Endothelial cell of umbilical vein (primary cell): ENCODE results near the gene UBE2C. TPM values are rescaled to one million over a fixed set of nuclear protein-coding genes. Genes with fewer than 3 reads are reported as not detected.

Experiments
- BruUV-seq: library from RNA; stranded (reverse); fragments of 400-500 nt; replicated peaks from 2 replicates; lab custom pipeline; 2021; lab: Mats Ljungman, UMichigan
- CTCF ChIA-PET: fragments of 300-600, 350-600 bp; sonication (Branson Sonifier 250); formaldehyde crosslinking; loops from one replicate; lab custom pipeline; 2021; ENCODE audit warnings: antibody characterized with exemption, inconsistent platforms; lab: Charles Lee
- POLR2A ChIA-PET: fragments of 300-600, 350-600 bp; sonication (Branson Sonifier 250); formaldehyde crosslinking; loops from one replicate; lab custom pipeline; 2021; ENCODE audit warnings: antibody characterized with exemption, inconsistent platforms; lab: Charles Lee
- DNase-seq: peaks from one replicate; pipeline ENCODE4 v3.0.0-alpha.2; 2011; ENCODE audit warnings: low read depth, low spot score
- FAIRE-seq: peaks from 2 replicates; lab custom pipeline; 2011; peaks lifted over from hg19 to GRCh38; lab: Jason Lieb, UNC
- H2AFZ ChIP-seq: 2 replicates; pipeline ENCODE4 v1.6.0; 2012; ENCODE audit warnings: low read depth, low read length, control low read depth, inconsistent platforms
- H3K27ac ChIP-seq: 2 replicates; pipeline ENCODE4 v1.5.1; 2011; ENCODE audit warnings: low read depth, mild to moderate bottlenecking, control low read depth, low read length, moderate library complexity; ENCODE audit not compliant: insufficient read depth
- H3K27me3 ChIP-seq, 2 experiments: 2 replicates each; pipeline versions ENCODE4 v1.6.0 to v1.6.1; 2011; ENCODE audit warnings: low read length in 2 of 2, mixed read lengths in 1 of 2; ENCODE audit not compliant: control insufficient read depth in 2 of 2, insufficient read depth in 2 of 2
- H3K36me3 ChIP-seq, 2 experiments: 2 replicates in 1 of 2; 3 replicates in 1 of 2; pipeline ENCODE4 v1.5.1; 2011; ENCODE audit warnings: low read length in 2 of 2, mild to moderate bottlenecking in 1 of 2, moderate library complexity in 1 of 2; ENCODE audit not compliant: control insufficient read depth in 2 of 2, insufficient read depth in 2 of 2; ENCODE audit errors: extremely low read depth in 1 of 2
- H3K4me1 ChIP-seq: 3 replicates; pipeline ENCODE4 v1.5.1; 2011; ENCODE audit warnings: mild to moderate bottlenecking, low read length; ENCODE audit not compliant: control insufficient read depth, insufficient read depth; ENCODE audit errors: extremely low read depth
- H3K4me2 ChIP-seq: 2 replicates; pipeline ENCODE4 v1.6.1; 2011; ENCODE audit warnings: low read length, control low read depth, mixed read lengths; ENCODE audit not compliant: insufficient read depth
- H3K4me3 ChIP-seq, 3 experiments: fragments of 200-600 bp in 1 of 3; sonication (generic), shearing (Covaris generic) in 1 of 3; replicated peaks in 1 of 3; 2 replicates each; pipeline ENCODE4 v1.5.1; 2011 to 2016; ENCODE audit warnings: control low read depth in 3 of 3, low read length in 3 of 3, mild to moderate bottlenecking in 2 of 3, inconsistent platforms in 1 of 3, low read depth in 1 of 3, moderate library complexity in 1 of 3; ENCODE audit not compliant: insufficient read depth in 1 of 3
- H3K79me2 ChIP-seq: 2 replicates; pipeline ENCODE4 v1.6.0; 2012; ENCODE audit warnings: low read length, inconsistent platforms; ENCODE audit not compliant: control insufficient read depth, insufficient read depth
- H3K9ac ChIP-seq: replicated peaks from 2 replicates; pipeline ENCODE3; 2011; ENCODE audit warnings: low read length, control low read depth; ENCODE audit not compliant: insufficient read depth; ENCODE audit errors: extremely low read depth
- H3K9me1 ChIP-seq: replicated peaks from 3 replicates; pipeline ENCODE4 v1.6.0; 2011; ENCODE audit warnings: mild to moderate bottlenecking, low read length; ENCODE audit not compliant: control insufficient read depth, insufficient read depth; ENCODE audit errors: extremely low read depth
- H3K9me3 ChIP-seq: replicated peaks from 2 replicates; pipeline ENCODE4 v1.5.1; 2012; ENCODE audit warnings: low read length, inconsistent platforms; ENCODE audit not compliant: control insufficient read depth, insufficient read depth
- H4K20me1 ChIP-seq: replicated peaks from 2 replicates; pipeline ENCODE3; 2011; ENCODE audit warnings: mild to moderate bottlenecking, low read length; ENCODE audit not compliant: control insufficient read depth, insufficient read depth; ENCODE audit errors: extremely low read depth
- EZH2 ChIP-seq: IDR thresholded peaks from 2 replicates; pipeline ENCODE4 v1.6.1; 2012; ENCODE audit warnings: borderline replicate concordance, low read depth, mild to moderate bottlenecking, moderate library complexity, low read length, inconsistent platforms; ENCODE audit not compliant: severe bottlenecking
- FOS ChIP-seq: IDR thresholded peaks from 2 replicates; pipeline ENCODE4 v1.6.1; 2011; ENCODE audit warnings: mild to moderate bottlenecking, low read length, moderate library complexity, borderline replicate concordance; ENCODE audit not compliant: insufficient read depth
- GATA2 ChIP-seq: IDR thresholded peaks from 2 replicates; pipeline ENCODE4 v1.7.0; 2011; ENCODE audit warnings: low read depth, mild to moderate bottlenecking, moderate library complexity, mixed read lengths, low read length; ENCODE audit not compliant: insufficient read length, insufficient read depth
- JUN ChIP-seq: IDR thresholded peaks from 2 replicates; pipeline ENCODE4 v1.6.1; 2011; ENCODE audit warnings: borderline replicate concordance, low read depth; ENCODE audit not compliant: insufficient read length, insufficient read depth
- MAX ChIP-seq: IDR thresholded peaks from 2 replicates; pipeline ENCODE4 v1.6.1; 2011; ENCODE audit not compliant: insufficient read depth, insufficient read length
- MYC ChIP-seq: IDR thresholded peaks from one replicate; pipeline ENCODE4 v1.6.1; 2011; ENCODE audit warnings: mild to moderate bottlenecking, low read depth, low read length
- POLR2A ChIP-seq: IDR thresholded peaks from 2 replicates; pipeline ENCODE4 v1.6.1; 2012; ENCODE audit warnings: low read depth, mild to moderate bottlenecking, control low read depth, low read length
- POLR2AphosphoS5 ChIP-seq: IDR thresholded peaks from 2 replicates; pipeline ENCODE4 v1.6.1; 2012; ENCODE audit warnings: low read depth, mild to moderate bottlenecking, control low read depth, low read length, moderate library complexity; ENCODE audit not compliant: insufficient read depth
- dilution Hi-C: fragments of 300-500 bp; cut with MboI; formaldehyde crosslinking; loops from one replicate; pipeline ENCODE4 v1.15.0; 2019; ENCODE audit warnings: low sequenced_read_pairs; ENCODE audit not compliant: extremely low pct_ligation_motif_present
- intact Hi-C: fragments of 100-400 bp; cut with micrococcal nuclease; formaldehyde crosslinking; loops from one replicate; pipeline ENCODE4 v1.10.0; 2022
- polyA plus RNA-seq, 4 experiments: library from polyadenylated mRNA; depleted of rRNA in 3 of 4; stranded (reverse) in 3 of 4; unstranded in 1 of 4; fragments of >200 nt; gene quantifications; 2 replicates each; pipeline versions ENCODE4 v1.2.1 to v1.2.3, GENCODE V29; 2011 to 2012; ENCODE audit warnings: missing spikeins in 1 of 4
- total RNA-seq: library from RNA; stranded (reverse); gene quantifications from 2 replicates; pipeline ENCODE4 v1.2.3, GENCODE V29; 2021
- TF ChIP-seq, protein P1 (sequence below), 2 donors: IDR thresholded peaks; 1 replicate in 1 of 2; 2 replicates in 1 of 2; pipeline ENCODE4 v1.5.1; 2011; ENCODE audit warnings: low read length in 2 of 2, mild to moderate bottlenecking in 2 of 2, moderate library complexity in 2 of 2, control low read depth in 1 of 2, inconsistent platforms in 1 of 2, low read depth in 1 of 2; ENCODE audit not compliant: insufficient read depth in 1 of 2; ENCODE audit errors: extremely low read depth in 1 of 2

The UBE2C gene
- total and polyA plus RNA-seq, 2 donors (not counting 3 experiments of a cell fraction or from before 2014, with no cell fraction given) = 129 to 130 TPM

DNA sequence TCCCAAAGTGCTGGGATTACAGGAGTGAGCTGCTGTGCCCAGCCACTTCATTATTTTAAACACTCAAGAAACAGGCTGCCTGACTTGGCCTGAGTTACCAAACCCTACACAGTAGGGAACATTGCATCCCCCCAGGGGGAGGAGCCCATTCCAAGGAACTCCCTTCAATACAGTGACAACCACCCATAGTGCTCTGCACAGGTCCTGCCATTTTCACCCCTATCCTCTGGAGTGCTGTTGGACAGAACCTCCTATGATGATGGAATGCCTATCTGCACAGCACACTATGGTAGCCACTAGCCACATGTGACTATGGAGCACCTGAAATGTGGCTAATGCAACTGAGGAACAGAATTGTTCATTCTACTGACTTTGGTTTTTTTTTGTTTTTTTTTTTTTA lies 33.0 kb downstream of the UBE2C start:
- H4K20me1 ChIP-seq = no peaks in the 10 kb centered on the region
- H3K4me2 ChIP-seq = no peak overlapping the region
- POLR2A ChIA-PET = no interaction called here
- no peak overlapping the region for H3K4me3 ChIP-seq
- no peak overlapping the region for H3K27ac ChIP-seq
- no peak overlapping the region for H2AFZ ChIP-seq
- H3K9me3 ChIP-seq = no peaks in the 10 kb centered on the region
- no peak overlapping the region for H3K9ac ChIP-seq
- H3K79me2 ChIP-seq = no peaks in the 10 kb centered on the region
- dilution Hi-C loops (no loop called here), intact Hi-C loops (no loop called here)
- no TSS peak for BruUV-seq
- H3K27me3 ChIP-seq = no peaks in the 10 kb centered on the region
- FAIRE-seq (no peak), DNase-seq (no peak)
- H3K9me1 ChIP-seq = no peaks in the 10 kb centered on the region
- H3K36me3 ChIP-seq = peaks cover 0 to 39% of the 10 kb centered on the region in 2 experiments
- no peaks in the 10 kb centered on the region for H3K4me1 ChIP-seq
- CTCF ChIA-PET = no interaction called here
- TF ChIP-seq MYC = no peak
- TF ChIP-seq, protein P1, sequence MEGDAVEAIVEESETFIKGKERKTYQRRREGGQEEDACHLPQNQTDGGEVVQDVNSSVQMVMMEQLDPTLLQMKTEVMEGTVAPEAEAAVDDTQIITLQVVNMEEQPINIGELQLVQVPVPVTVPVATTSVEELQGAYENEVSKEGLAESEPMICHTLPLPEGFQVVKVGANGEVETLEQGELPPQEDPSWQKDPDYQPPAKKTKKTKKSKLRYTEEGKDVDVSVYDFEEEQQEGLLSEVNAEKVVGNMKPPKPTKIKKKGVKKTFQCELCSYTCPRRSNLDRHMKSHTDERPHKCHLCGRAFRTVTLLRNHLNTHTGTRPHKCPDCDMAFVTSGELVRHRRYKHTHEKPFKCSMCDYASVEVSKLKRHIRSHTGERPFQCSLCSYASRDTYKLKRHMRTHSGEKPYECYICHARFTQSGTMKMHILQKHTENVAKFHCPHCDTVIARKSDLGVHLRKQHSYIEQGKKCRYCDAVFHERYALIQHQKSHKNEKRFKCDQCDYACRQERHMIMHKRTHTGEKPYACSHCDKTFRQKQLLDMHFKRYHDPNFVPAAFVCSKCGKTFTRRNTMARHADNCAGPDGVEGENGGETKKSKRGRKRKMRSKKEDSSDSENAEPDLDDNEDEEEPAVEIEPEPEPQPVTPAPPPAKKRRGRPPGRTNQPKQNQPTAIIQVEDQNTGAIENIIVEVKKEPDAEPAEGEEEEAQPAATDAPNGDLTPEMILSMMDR (IDR thresholded peaks at IDR 0.05; ENCODE audit: extremely low read depth in 1 of 2, insufficient read depth in 1 of 2, low read depth in 1 of 2, low read length in 2 of 2) = no peak
- no peak for TF ChIP-seq EZH2
- TF ChIP-seq FOS = no peak
- TF ChIP-seq POLR2AphosphoS5 = no peak
- TF ChIP-seq MAX = no peak
- no peak for TF ChIP-seq JUN
- no peak for TF ChIP-seq GATA2
- TF ChIP-seq POLR2A = no peak
